GM19043 (cell line): ENCODE results near the gene PIGBOS1.
A peak's percentile ranks its signal among the peaks of the same experiment; 100 is the strongest.
"Not testable (repeated sequence)": the region's sequence is repeated elsewhere in the genome, so short reads cannot be mapped to it uniquely, and the experiment has no call there.

Source experiments
- ATAC-seq: cut with Tn5 transposase; IDR thresholded peaks from one replicate; pipeline ENCODE4 v1.9.1; 2021; ENCODE audit warnings: low read depth; ENCODE audit not compliant: unreplicated experiment

Gene PIGBOS1

GRCh38 chr15:55302801-55303200, 16.1 kb downstream of the PIGBOS1 start:
- ATAC-seq, result not testable (repeated sequence)

GRCh38 chr15:55297315-55297714, 21.6 kb downstream of the PIGBOS1 start:
- no peak for ATAC-seq

- ATAC-seq, result peak; percentile 64
Observed at GRCh38 chr15:55290528-55291057, 28.3 kb downstream of the PIGBOS1 start.

- peak; percentile 58 for ATAC-seq
Observed at GRCh38 chr15:55289746-55290527, 29.0 kb downstream of the PIGBOS1 start, which contains the start of gene RAB27A. TSS of gene RAB27A (minus strand) at chr15:55289813. CDS start at chr15:55234934, 54,879 bp downstream.

- ATAC-seq, result peak; percentile 32
Observed at GRCh38 chr15:55289011-55289745, 29.7 kb downstream of the PIGBOS1 start.

GRCh38 chr15:55288006-55288717, 30.8 kb downstream of the PIGBOS1 start:
- no peak for ATAC-seq

- ATAC-seq, result not testable (repeated sequence)
Observed at GRCh38 chr15:55286442-55287189, 32.3 kb downstream of the PIGBOS1 start.

- no peak for ATAC-seq
Observed at GRCh38 chr15:55284426-55284825, 34.5 kb downstream of the PIGBOS1 start.

GRCh38 chr15:55283379-55284147, 35.4 kb downstream of the PIGBOS1 start:
- no peak for ATAC-seq

GRCh38 chr15:55282284-55282833, 36.6 kb downstream of the PIGBOS1 start:
- ATAC-seq, result no peak

- ATAC-seq, result no peak
Observed at GRCh38 chr15:55281517-55282228, 37.2 kb downstream of the PIGBOS1 start.

GRCh38 chr15:55280589-55280988, 38.3 kb downstream of the PIGBOS1 start:
- ATAC-seq, result not testable (repeated sequence)

- ATAC-seq, result peak; percentile 79
Observed at GRCh38 chr15:55279746-55280351, 39.1 kb downstream of the PIGBOS1 start.

- ATAC-seq, result no peak
Observed at GRCh38 chr15:55279100-55279745, 39.7 kb downstream of the PIGBOS1 start.

- no peak for ATAC-seq
Observed at GRCh38 chr15:55277715-55278114, 41.2 kb downstream of the PIGBOS1 start.

GRCh38 chr15:55277116-55277564, 41.8 kb downstream of the PIGBOS1 start:
- ATAC-seq, result peak; percentile 45

- ATAC-seq, result no peak
Observed at GRCh38 chr15:55276324-55276723, 42.6 kb downstream of the PIGBOS1 start.
